Peyer's patch (tissue), 4 donors: Measurements from ENCODE around the gene ASB15.

Experiments used
- POLR2A ChIP-seq, 2 donors: fragments of 450-650 bp; IDR thresholded peaks; one replicate each; pipeline ENCODE4 v1.5.1; 2017; ENCODE audit warnings: antibody characterized with exemption in 2 of 2, mild to moderate bottlenecking in 2 of 2, moderate library complexity in 2 of 2
- TF ChIP-seq, protein P1 (sequence below), 6 experiments: fragments of 450-650 bp in 4 of 6; fragments of 200-600 bp in 2 of 6; sonication (generic) in 1 of 6; IDR thresholded peaks; one replicate each; pipeline ENCODE4 v1.5.1; 2017 to 2019; ENCODE audit warnings: antibody characterized with exemption in 6 of 6, mild to moderate bottlenecking in 3 of 6, moderate library complexity in 1 of 6

GRCh38 chr7:123616223-123616622 is 14.6 kb downstream of the ASB15 start:
- TF ChIP-seq, protein P1, sequence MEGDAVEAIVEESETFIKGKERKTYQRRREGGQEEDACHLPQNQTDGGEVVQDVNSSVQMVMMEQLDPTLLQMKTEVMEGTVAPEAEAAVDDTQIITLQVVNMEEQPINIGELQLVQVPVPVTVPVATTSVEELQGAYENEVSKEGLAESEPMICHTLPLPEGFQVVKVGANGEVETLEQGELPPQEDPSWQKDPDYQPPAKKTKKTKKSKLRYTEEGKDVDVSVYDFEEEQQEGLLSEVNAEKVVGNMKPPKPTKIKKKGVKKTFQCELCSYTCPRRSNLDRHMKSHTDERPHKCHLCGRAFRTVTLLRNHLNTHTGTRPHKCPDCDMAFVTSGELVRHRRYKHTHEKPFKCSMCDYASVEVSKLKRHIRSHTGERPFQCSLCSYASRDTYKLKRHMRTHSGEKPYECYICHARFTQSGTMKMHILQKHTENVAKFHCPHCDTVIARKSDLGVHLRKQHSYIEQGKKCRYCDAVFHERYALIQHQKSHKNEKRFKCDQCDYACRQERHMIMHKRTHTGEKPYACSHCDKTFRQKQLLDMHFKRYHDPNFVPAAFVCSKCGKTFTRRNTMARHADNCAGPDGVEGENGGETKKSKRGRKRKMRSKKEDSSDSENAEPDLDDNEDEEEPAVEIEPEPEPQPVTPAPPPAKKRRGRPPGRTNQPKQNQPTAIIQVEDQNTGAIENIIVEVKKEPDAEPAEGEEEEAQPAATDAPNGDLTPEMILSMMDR (IDR thresholded peaks at IDR 0.05) = no peak
- no peak for TF ChIP-seq POLR2A (IDR thresholded peaks at IDR 0.05)
